Activated T-helper 1 cell treated with anti-CD3 and anti-CD28 coated beads, Interleukin-12 subunit alpha, Interleukin-12 subunit beta, Interleukin-2, Interleukin-4 antibody, amounts not matched to agents 30 ng/mL and 10 ng/mL and 1 ng/mL, durations not matched to agents 14 hours and 24 hours and 36 hours (primary cell): Measurements from ENCODE around the gene TAMALIN. TPM values are rescaled to one million over a fixed set of nuclear protein-coding genes. Genes with fewer than 3 reads are reported as not detected.

ENCODE experiments used
- DNase-seq: peaks from one replicate; pipeline ENCODE4 v3.0.0; 2021; ENCODE audit warnings: low spot score
- H3K27ac Mint-ChIP-seq: one replicate; pipeline ENCODE4 v1.8.0; 2021; ENCODE audit warnings: mild to moderate bottlenecking, mixed read lengths
- H3K27me3 Mint-ChIP-seq: one replicate; pipeline ENCODE4 v1.8.0; 2022; ENCODE audit warnings: mild to moderate bottlenecking, moderate library complexity, mixed read lengths; ENCODE audit not compliant: insufficient read depth
- H3K36me3 Mint-ChIP-seq: one replicate; pipeline ENCODE4 v1.8.0; 2021; ENCODE audit warnings: low read depth, mixed read lengths
- H3K4me1 Mint-ChIP-seq: one replicate; pipeline ENCODE4 v1.8.0; 2021; ENCODE audit warnings: low read depth, mixed read lengths
- H3K4me3 Mint-ChIP-seq: one replicate; pipeline ENCODE4 v1.8.0; 2021; ENCODE audit warnings: mild to moderate bottlenecking, moderate library complexity, mixed read lengths
- H3K9me3 Mint-ChIP-seq: one replicate; pipeline ENCODE4 v1.8.0; 2021; ENCODE audit warnings: mixed read lengths
- intact Hi-C: fragments of 100-400 bp; cut with micrococcal nuclease; formaldehyde crosslinking; loops from one replicate; pipeline ENCODE4 v1.15.1; 2024
- total RNA-seq: library from RNA; stranded (reverse); gene quantifications from 2 replicates; pipeline ENCODE4 v1.2.3, GENCODE V29; 2022

Gene TAMALIN
- total RNA-seq, 1 donor from 2014 or later = 12.8 TPM

- intact Hi-C loops = loop anchor here (1.0 to 5.0 kb wide), 5 partner anchors 16 to 196 kb away; no protein-coding TSS in a partner anchor
- H3K36me3 Mint-ChIP-seq = no peaks in the 10 kb centered on the region
- peak overlapping the region; percentile 86 for H3K4me3 Mint-ChIP-seq
- DNase-seq = peak; percentile 85
- peaks cover 14% of the 10 kb centered on the region for H3K27me3 Mint-ChIP-seq
- peaks cover 45% of the 10 kb centered on the region for H3K4me1 Mint-ChIP-seq
- H3K9me3 Mint-ChIP-seq = no peaks in the 10 kb centered on the region
- peak overlapping the region; percentile 99 for H3K27ac Mint-ChIP-seq
Measured at GRCh38 chr12:52023182-52023975, 16.6 kb downstream of the TAMALIN start.

- no peaks in the 10 kb centered on the region for H3K36me3 Mint-ChIP-seq
- intact Hi-C loops = loop anchor here (1.0 to 5.0 kb wide), 6 partner anchors 17 to 599 kb away; partner anchors contain the start of gene SLC4A8
- no peaks in the 10 kb centered on the region for H3K9me3 Mint-ChIP-seq
- H3K27ac Mint-ChIP-seq = peak overlapping the region; percentile 99
- H3K4me1 Mint-ChIP-seq = peaks cover 45% of the 10 kb centered on the region
- H3K4me3 Mint-ChIP-seq = peak overlapping the region; percentile 86
- peaks cover 14% of the 10 kb centered on the region for H3K27me3 Mint-ChIP-seq
- no peak for DNase-seq
Measured at GRCh38 chr12:52023976-52024688, 17.4 kb downstream of the TAMALIN start.

GRCh38 chr12:52024845-52025230, 18.1 kb downstream of the TAMALIN start:
- Mint-ChIP-seq H3K9me3 (no peaks in the 10 kb centered on the region), H3K4me3 (peak overlapping the region; percentile 86), H3K36me3 (no peaks in the 10 kb centered on the region), H3K27me3 (peaks cover 14% of the 10 kb centered on the region), H3K4me1 (peaks cover 45% of the 10 kb centered on the region), H3K27ac (peak overlapping the region; percentile 99)
- DNase-seq = peak; percentile 67
- intact Hi-C loops = loop anchor here (1.0 to 5.0 kb wide), 9 partner anchors 8 to 600 kb away; partner anchors contain the start of genes ACVR1B, ATG101, NR4A1 and SLC4A8

GRCh38 chr12:52026263-52026662, 19.5 kb downstream of the TAMALIN start:
- intact Hi-C loops = no loop called here
- H3K4me3 Mint-ChIP-seq = peak overlapping the region; percentile 86
- no peaks in the 10 kb centered on the region for H3K36me3 Mint-ChIP-seq
- H3K27me3 Mint-ChIP-seq = peaks cover 11% of the 10 kb centered on the region
- no peaks in the 10 kb centered on the region for H3K9me3 Mint-ChIP-seq
- DNase-seq = no peak
- H3K4me1 Mint-ChIP-seq = peaks cover 31% of the 10 kb centered on the region
- H3K27ac Mint-ChIP-seq = peak overlapping the region; percentile 99

- Mint-ChIP-seq H3K9me3 (no peaks in the 10 kb centered on the region), H3K4me3 (no peak overlapping the region), H3K36me3 (no peaks in the 10 kb centered on the region), H3K27me3 (peaks cover 9% of the 10 kb centered on the region), H3K27ac (no peak overlapping the region), H3K4me1 (peaks cover 34% of the 10 kb centered on the region)
- no peak for DNase-seq
- intact Hi-C loops = no loop called here
Measured at GRCh38 chr12:52027085-52027843, 20.5 kb downstream of the TAMALIN start.

- DNase-seq = no peak
- no peak overlapping the region for H3K27ac Mint-ChIP-seq
- H3K4me3 Mint-ChIP-seq = no peak overlapping the region
- no peaks in the 10 kb centered on the region for H3K36me3 Mint-ChIP-seq
- intact Hi-C loops = loop anchor here (5.0 to 10.0 kb wide), 2 partner anchors 223 to 975 kb away; partner anchors contain the start of gene EIF4B
- H3K4me1 Mint-ChIP-seq = peaks cover 43% of the 10 kb centered on the region
- peaks cover 12% of the 10 kb centered on the region for H3K27me3 Mint-ChIP-seq
- H3K9me3 Mint-ChIP-seq = no peaks in the 10 kb centered on the region
Measured at GRCh38 chr12:52029685-52030084, 22.9 kb downstream of the TAMALIN start.

GRCh38 chr12:52032446-52032803, 25.7 kb downstream of the TAMALIN start:
- Mint-ChIP-seq H3K4me3 (peak overlapping the region; percentile 66), H3K36me3 (no peaks in the 10 kb centered on the region), H3K4me1 (peaks cover 44% of the 10 kb centered on the region), H3K27ac (peak overlapping the region; percentile 9), H3K9me3 (no peaks in the 10 kb centered on the region), H3K27me3 (peaks cover 15% of the 10 kb centered on the region)
- intact Hi-C loops = loop anchor here (2.0 to 10.0 kb wide), 3 partner anchors 36 to 972 kb away; partner anchors contain the start of genes ATG101 and EIF4B
- DNase-seq = no peak

GRCh38 chr12:52032804-52033445, 26.2 kb downstream of the TAMALIN start:
- intact Hi-C loops = loop anchor here (1.0 to 10.0 kb wide), 5 partner anchors 8 to 972 kb away; partner anchors contain the start of genes ATG101, EIF4B and NR4A1
- H3K36me3 Mint-ChIP-seq = no peaks in the 10 kb centered on the region
- H3K9me3 Mint-ChIP-seq = no peaks in the 10 kb centered on the region
- H3K27me3 Mint-ChIP-seq = peaks cover 15% of the 10 kb centered on the region
- DNase-seq = peak; percentile 90
- peaks cover 44% of the 10 kb centered on the region for H3K4me1 Mint-ChIP-seq
- H3K4me3 Mint-ChIP-seq = peak overlapping the region; percentile 72
- peak overlapping the region; percentile 74 for H3K27ac Mint-ChIP-seq

GRCh38 chr12:52033446-52034140, 26.8 kb downstream of the TAMALIN start:
- DNase-seq = no peak
- Mint-ChIP-seq H3K27me3 (peaks cover 19% of the 10 kb centered on the region), H3K9me3 (no peaks in the 10 kb centered on the region), H3K36me3 (no peaks in the 10 kb centered on the region), H3K27ac (peak overlapping the region; percentile 74), H3K4me1 (peaks cover 50% of the 10 kb centered on the region), H3K4me3 (peak overlapping the region; percentile 72)
- intact Hi-C loops = loop anchor here (1.0 to 10.0 kb wide), 5 partner anchors 8 to 971 kb away; partner anchors contain the start of genes ATG101, EIF4B and NR4A1

- intact Hi-C loops = loop anchor here (10.0 kb wide), 1 partner anchor 970 kb away; the partner anchor contains the start of gene EIF4B
- Mint-ChIP-seq H3K27me3 (peaks cover 18% of the 10 kb centered on the region), H3K27ac (no peak overlapping the region), H3K9me3 (no peaks in the 10 kb centered on the region), H3K4me3 (peak overlapping the region; percentile 66), H3K4me1 (peaks cover 66% of the 10 kb centered on the region), H3K36me3 (no peaks in the 10 kb centered on the region)
- DNase-seq = no peak
Measured at GRCh38 chr12:52035190-52035589, 28.4 kb downstream of the TAMALIN start.

GRCh38 chr12:52035926-52036325, 29.2 kb downstream of the TAMALIN start:
- Mint-ChIP-seq H3K27me3 (peaks cover 17% of the 10 kb centered on the region), H3K27ac (peak overlapping the region; percentile 7), H3K4me1 (peaks cover 73% of the 10 kb centered on the region), H3K4me3 (peak overlapping the region; percentile 66), H3K36me3 (no peaks in the 10 kb centered on the region), H3K9me3 (no peaks in the 10 kb centered on the region)
- DNase-seq = no peak
- intact Hi-C loops = loop anchor here (10.0 kb wide), 1 partner anchor 969 kb away; the partner anchor contains the start of gene EIF4B
